K562 (cell line): Measurements from ENCODE around the gene CABP7. TPM values are rescaled to one million over a fixed set of nuclear protein-coding genes. Genes with fewer than 3 reads are reported as not detected.

Source experiments
- ATAC-seq: fragments of 200-7000 bp; cut with Tn5 transposase; 3 replicates; pipeline ENCODE4 v1.9.1; 2020; ENCODE audit warnings: moderate library complexity
- BruUV-seq: library from RNA; stranded (reverse); fragments of 400-500 nt; replicated peaks from 2 replicates; lab custom pipeline; 2021; lab: Mats Ljungman, UMichigan
- CTCF ChIA-PET: fragments of 300-600 bp; formaldehyde crosslinking; extraction: SDS; loops from one replicate; lab custom pipeline; 2021; ENCODE audit warnings: low intra/inter-chr PET ratio; lab: Yijun Ruan, JAX
- POLR2A ChIA-PET: fragments of 300-600, 350-650 bp; sonication (Branson Sonifier 250); formaldehyde crosslinking; extraction: SDS; loops from one replicate; lab custom pipeline; 2021; ENCODE audit warnings: antibody characterized with exemption, inconsistent platforms; lab: Yijun Ruan, JAX
- DNase-seq, 4 experiments: peaks; one replicate each; pipeline versions ENCODE4 v3.0.0 to v3.0.0-alpha.2; 2011 to 2018; ENCODE audit warnings: low spot score in 3 of 4, mixed read lengths in 3 of 4; ENCODE audit errors: extremely low read depth in 1 of 4
- FAIRE-seq: peaks from 2 replicates; lab custom pipeline; 2011; peaks lifted over from hg19 to GRCh38; lab: Jason Lieb, UNC
- H2AFZ ChIP-seq: 2 replicates; pipeline ENCODE4 v1.6.0; 2011; ENCODE audit warnings: low read depth, low read length, control low read depth, inconsistent platforms
- H3K27ac ChIP-seq: fragments of 200-600 bp; 3 replicates; pipeline ENCODE4 v1.8.0; 2011; ENCODE audit warnings: low read depth, mild to moderate bottlenecking, control low read depth, inconsistent platforms, low read length, moderate library complexity, mixed read lengths; ENCODE audit errors: extremely low read depth
- H3K27me3 ChIP-seq, 2 experiments: fragments of 300-600 bp in 1 of 2; 2 replicates in 1 of 2; 3 replicates in 1 of 2; pipeline versions ENCODE4 v1.6.0 to v1.8.0; 2011; ENCODE audit warnings: inconsistent platforms in 2 of 2, low read length in 2 of 2, mild to moderate bottlenecking in 1 of 2, mixed read lengths in 1 of 2, moderate library complexity in 1 of 2; ENCODE audit not compliant: control insufficient read depth in 2 of 2, insufficient read depth in 2 of 2
- H3K36me3 ChIP-seq: fragments of 300-600 bp; 3 replicates; pipeline ENCODE4 v1.8.0; 2011; ENCODE audit warnings: mild to moderate bottlenecking, low read length, inconsistent platforms; ENCODE audit not compliant: control insufficient read depth, insufficient read depth
- H3K4me1 ChIP-seq, 2 experiments: fragments of 200-600 bp in 1 of 2; replicated peaks in 1 of 2; 2 replicates in 1 of 2; 3 replicates in 1 of 2; pipeline versions ENCODE4 v1.5.1 to v1.8.0; 2011; ENCODE audit warnings: inconsistent platforms in 2 of 2, low read length in 2 of 2, mild to moderate bottlenecking in 1 of 2, mixed read lengths in 1 of 2, moderate library complexity in 1 of 2; ENCODE audit not compliant: control insufficient read depth in 2 of 2, insufficient read depth in 2 of 2
- H3K4me2 ChIP-seq: 2 replicates; pipeline ENCODE4 v1.6.1; 2011; ENCODE audit warnings: low read length, control low read depth, inconsistent platforms, mixed read lengths; ENCODE audit not compliant: insufficient read depth
- H3K4me3 ChIP-seq: fragments of 200-600 bp; sonication (generic), shearing (Covaris generic); 2 replicates; pipeline ENCODE4 v1.5.1; 2016; ENCODE audit warnings: control low read depth, inconsistent platforms
- H3K79me2 ChIP-seq: fragments of 200-600 bp; 3 replicates; pipeline ENCODE4 v1.8.0; 2011; ENCODE audit warnings: low read length, inconsistent platforms; ENCODE audit not compliant: control insufficient read depth, insufficient read depth
- H3K9ac ChIP-seq, 2 experiments: 2 replicates each; pipeline versions ENCODE4 v1.6.0 to v1.6.1; 2011; ENCODE audit warnings: low read depth in 2 of 2, low read length in 2 of 2, control low read depth in 1 of 2, inconsistent platforms in 1 of 2, mild to moderate bottlenecking in 1 of 2, mixed read lengths in 1 of 2; ENCODE audit not compliant: insufficient read depth in 1 of 2
- H3K9me1 ChIP-seq: one replicate; pipeline ENCODE4 v1.6.0; 2011; ENCODE audit warnings: inconsistent platforms, mild to moderate bottlenecking, low read length, moderate library complexity; ENCODE audit not compliant: control insufficient read depth, insufficient read depth
- H3K9me3 ChIP-seq: replicated peaks from 2 replicates; pipeline ENCODE4 v1.5.1; 2011; ENCODE audit warnings: low read depth, low read length, inconsistent platforms; ENCODE audit not compliant: control insufficient read depth, insufficient read depth
- H4K20me1 ChIP-seq: replicated peaks from 2 replicates; pipeline ENCODE4 v1.6.1; 2011; ENCODE audit warnings: low read length, inconsistent platforms, mixed read lengths; ENCODE audit not compliant: control insufficient read depth, insufficient read depth
- BRCA1 ChIP-seq, 2 experiments: fragments of 450-650 bp in 1 of 2; sonication (generic) in 1 of 2; formaldehyde crosslinking in 1 of 2; IDR thresholded peaks; 2 replicates each; pipeline versions ENCODE4 v1.5.0 to v1.6.1; 2017 to 2020; ENCODE audit warnings: mild to moderate bottlenecking in 1 of 2, missing genetic modification reagents in 1 of 2
- E2F1 ChIP-seq: sonication (generic); formaldehyde crosslinking; IDR thresholded peaks from 2 replicates; pipeline ENCODE4 v1.8.1; 2023; ENCODE audit warnings: mild to moderate bottlenecking, missing genetic modification reagents, moderate library complexity
- HMG20A ChIP-seq: fragments of 450-650 bp; formaldehyde crosslinking; conservative IDR thresholded peaks from 2 replicates; pipeline ENCODE4 v1.4.0; 2020; ENCODE audit warnings: mild to moderate bottlenecking, mixed read lengths
- KDM2B ChIP-seq: fragments of 250-450 bp; sonication (Bioruptor Pico); IDR thresholded peaks from 2 replicates; pipeline ENCODE4 v1.8.0; 2021; ENCODE audit warnings: mild to moderate bottlenecking, moderate library complexity
- MAX ChIP-seq: sonication (generic); formaldehyde crosslinking; IDR thresholded peaks from 2 replicates; pipeline ENCODE4 v1.9.0; 2022; ENCODE audit warnings: mild to moderate bottlenecking, missing genetic modification reagents
- SIX5 ChIP-seq, 2 experiments: IDR thresholded peaks; 2 replicates each; pipeline ENCODE4 v1.6.1; 2011; ENCODE audit warnings: low read length in 2 of 2, borderline replicate concordance in 1 of 2, low read depth in 1 of 2, mild to moderate bottlenecking in 1 of 2, moderate library complexity in 1 of 2; ENCODE audit not compliant: insufficient read depth in 1 of 2
- ZNF121 ChIP-seq: sonication (generic); formaldehyde crosslinking; conservative IDR thresholded peaks from 2 replicates; pipeline ENCODE4 v1.8.0; 2022; ENCODE audit warnings: missing genetic modification reagents
- ZNF584 ChIP-seq: fragments of 200-800 bp; sonication (Bioruptor generic); IDR thresholded peaks from 2 replicates; pipeline ENCODE4 v1.6.1; 2016; ENCODE audit warnings: low read depth, mild to moderate bottlenecking, missing genetic modification characterization, missing compliant biosample characterization
- WGBS: fragments of 100-300 bp; shearing (Covaris generic); methylation state at CpG from one replicate; pipeline ENCODE4 v1.1.6; 2016; ENCODE audit warnings: low coverage, mixed read lengths; ENCODE audit not compliant: insufficient coverage; ENCODE audit errors: missing lambda C conversion rate; 5-methylcytosine and 5-hydroxymethylcytosine counted together
- in situ Hi-C: fragments of 300-500 bp; cut with MboI; formaldehyde crosslinking; loops from 4 replicates; pipeline ENCODE4 v1.15.0; 2018; ENCODE audit warnings: inconsistent platforms, mixed read lengths
- intact Hi-C: fragments of 100-400 bp; cut with micrococcal nuclease; formaldehyde crosslinking; loops from 2 replicates; pipeline ENCODE4 v1.14.2; 2022
- polyA plus RNA-seq, 8 experiments: library from polyadenylated mRNA; depleted of rRNA in 4 of 8; stranded (reverse) in 5 of 8; unstranded in 3 of 8; fragments of >200 nt; fragmentation: Nextera tagmentation in 2 of 8; fragmentation: Illumina TruSeq in 1 of 8; extraction: Ambion mirVana in 2 of 8; extraction: Trizol in 1 of 8; gene quantifications; 2 replicates each; pipeline versions ENCODE4 v1.2.1 to v1.2.3, GENCODE V29; 2011 to 2014; ENCODE audit warnings: inconsistent platforms in 1 of 8, missing spikeins in 1 of 8
- total RNA-seq, 7 experiments: library from RNA; depleted of rRNA in 6 of 7; stranded (reverse); fragments of >200 nt in 6 of 7; fragmentation: Illumina TruSeq in 2 of 7; extraction: Trizol in 2 of 7; gene quantifications; 2 replicates each; pipeline versions ENCODE4 v1.2.1 to v1.2.3, GENCODE V29; 2011 to 2021; ENCODE audit warnings: low replicate concordance in 1 of 7

CABP7 gene
- total and polyA plus RNA-seq, 9 of the 15 experiments (the other 6 are each of a cell fraction or from before 2014, with no cell fraction given), result not detected

- BruUV-seq, result no TSS peak
Observed at GRCh38 chr22:29751669-29752068, 31.9 kb downstream of the CABP7 start.

More at GRCh38 chr22:29751669-29752068, 31.9 kb downstream of the CABP7 start:
- Histone ChIP-seq H3K9me3 (no peaks in the 10 kb centered on the region), H3K79me2 (no peaks in the 10 kb centered on the region), H3K4me3 (no peak overlapping the region), H2AFZ (no peak overlapping the region), H3K36me3 (no peaks in the 10 kb centered on the region), H3K9ac (no peak overlapping the region; a peak in 1 of 4 replicates), H3K27me3 (no peaks in the 10 kb centered on the region), H3K9me1 (no peaks in the 10 kb centered on the region), H3K27ac (0 out of 3 replicates have a peak overlapping the region, but pooled peaks have one; percentile 46), H3K4me1 (peaks cover 5 to 11% of the 10 kb centered on the region in 2 experiments; a peak in 4 of 5 replicates), H4K20me1 (no peaks in the 10 kb centered on the region), H3K4me2 (no peak overlapping the region)
- DNase-seq, result no peak
- FAIRE-seq, result no peak
- WGBS, result 83% methylated on average over 2 of the region's 2 CpGs
- intact Hi-C loops (no loop called here), in situ Hi-C loops (no loop called here)
- TF ChIP-seq HMG20A (CRISPR knock-in tag), result no peak
- TF ChIP-seq ZNF584 (CRISPR knock-in tag), result no peak
- no peak for TF ChIP-seq E2F1 (CRISPR knock-in tag)
- TF ChIP-seq KDM2B (CRISPR knock-in tag), result no peak
- TF ChIP-seq SIX5 (IDR thresholded peaks at IDR 0.05; ENCODE audit: borderline replicate concordance in 1 of 2, insufficient read depth in 1 of 2, low read depth in 1 of 2, low read length in 2 of 2), result no peak
- no peak for TF ChIP-seq MAX (CRISPR knock-in tag)
- no peak for TF ChIP-seq BRCA1 (IDR thresholded peaks at IDR 0.05)
- no peak for TF ChIP-seq BRCA1 (CRISPR knock-in tag; IDR thresholded peaks at IDR 0.05)
- TF ChIP-seq ZNF121 (CRISPR knock-in tag), result peak; percentile 85
- ATAC-seq, result no peak
- ChIA-PET CTCF (no interaction called here), POLR2A (interaction anchor here (1.1 kb wide), 1 partner anchor 29 kb away, joined by 4 read pairs; no protein-coding TSS in a partner anchor)
